GM12878 (cell line): Measurements from ENCODE around the gene C3orf20. TPM values are rescaled to one million over a fixed set of nuclear protein-coding genes. Genes with fewer than 3 reads are reported as not detected.

ENCODE experiments used
- ATAC-seq: fragments of 200-7000 bp; cut with Tn5 transposase; 3 replicates; pipeline ENCODE4 v1.9.1; 2020; ENCODE audit warnings: mild to moderate bottlenecking, moderate library complexity
- BruUV-seq: library from RNA; stranded (reverse); fragments of 400-500 nt; replicated peaks from 2 replicates; lab custom pipeline; 2021; lab: Mats Ljungman, UMichigan
- CTCF ChIA-PET: fragments of 300-600 bp; sonication (Branson Sonifier 250); formaldehyde crosslinking; extraction: SDS; loops from one replicate; lab custom pipeline; 2021; ENCODE audit warnings: inconsistent platforms; lab: Yijun Ruan, JAX
- POLR2A ChIA-PET: fragments of 350-600 bp; formaldehyde crosslinking; extraction: SDS; loops from one replicate; lab custom pipeline; 2021; ENCODE audit warnings: inconsistent platforms; lab: Charles Lee
- RAD21 ChIA-PET: fragments of 300-600 bp; sonication (Branson Sonifier 250); formaldehyde crosslinking; loops from one replicate; lab custom pipeline; 2023; ENCODE audit warnings: antibody characterized with exemption; ENCODE audit not compliant: unreplicated experiment; lab: Charles Lee
- SMC1A ChIA-PET: fragments of 300-600 bp; sonication (Branson Sonifier 250); formaldehyde crosslinking; loops from one replicate; lab custom pipeline; 2023; ENCODE audit not compliant: unreplicated experiment, uncharacterized antibody; lab: Charles Lee
- DNase-seq: peaks from one replicate; pipeline ENCODE4 v3.0.0-alpha.2; 2011; ENCODE audit warnings: low read depth, low spot score
- FAIRE-seq: peaks from 3 replicates; lab custom pipeline; 2011; peaks lifted over from hg19 to GRCh38; lab: Jason Lieb, UNC
- H2AFZ ChIP-seq: 2 replicates; pipeline ENCODE4 v1.6.0; 2011; ENCODE audit warnings: low read depth, low read length, control low read depth; ENCODE audit not compliant: control insufficient read depth
- H3K27ac ChIP-seq: 2 replicates; pipeline ENCODE4 v1.5.1; 2011; ENCODE audit warnings: control low read depth; ENCODE audit not compliant: control insufficient read depth, insufficient read depth
- H3K27me3 ChIP-seq, 2 experiments: replicated peaks in 1 of 2; 2 replicates each; pipeline versions ENCODE4 v1.6.0 to v1.6.1; 2011; ENCODE audit warnings: low read length in 1 of 2; ENCODE audit not compliant: control insufficient read depth in 2 of 2, insufficient read depth in 2 of 2
- H3K36me3 ChIP-seq, 2 experiments: 2 replicates each; pipeline ENCODE4 v1.5.1; 2011; ENCODE audit warnings: low read length in 1 of 2; ENCODE audit not compliant: control insufficient read depth in 2 of 2, insufficient read depth in 2 of 2
- H3K4me1 ChIP-seq: 2 replicates; pipeline ENCODE4 v1.6.1; 2011; ENCODE audit warnings: mild to moderate bottlenecking, low read length, moderate library complexity, mixed read lengths; ENCODE audit not compliant: control insufficient read depth, insufficient read depth
- H3K4me2 ChIP-seq: 2 replicates; pipeline ENCODE4 v1.6.0; 2011; ENCODE audit warnings: control low read depth; ENCODE audit not compliant: control insufficient read depth, insufficient read depth
- H3K4me3 ChIP-seq: fragments of 200-600 bp; sonication (generic); 2 replicates; pipeline ENCODE4 v1.5.1; 2016
- H3K79me2 ChIP-seq: 2 replicates; pipeline ENCODE4 v1.6.0; 2011; ENCODE audit warnings: low read length; ENCODE audit not compliant: control insufficient read depth, insufficient read depth
- H3K9ac ChIP-seq: 2 replicates; pipeline ENCODE4 v1.8.0; 2011; ENCODE audit warnings: low read length, control low read depth, mixed read lengths; ENCODE audit not compliant: control insufficient read depth, insufficient read depth
- H3K9me3 ChIP-seq: replicated peaks from 3 replicates; pipeline ENCODE4 v1.5.1; 2011; ENCODE audit warnings: mild to moderate bottlenecking, low read length; ENCODE audit not compliant: control insufficient read depth, insufficient read depth
- H4K20me1 ChIP-seq: 2 replicates; pipeline ENCODE4 v1.6.0; 2011; ENCODE audit not compliant: control insufficient read depth, insufficient read depth
- CHD1 ChIP-seq: IDR thresholded peaks from 2 replicates; pipeline ENCODE4 v1.6.1; 2012; ENCODE audit warnings: low read depth, low read length, improper control_type of control experiment
- EP300 ChIP-seq, 2 experiments: fragments of 150-350 bp in 1 of 2; IDR thresholded peaks; 2 replicates each; pipeline ENCODE4 v1.6.1; 2011 to 2012; ENCODE audit warnings: low read depth in 2 of 2, low read length in 2 of 2, borderline replicate concordance in 1 of 2, improper control_type of control experiment in 1 of 2, inconsistent platforms in 1 of 2; ENCODE audit not compliant: control insufficient read depth in 1 of 2
- FOXM1 ChIP-seq: IDR thresholded peaks from 2 replicates; pipeline ENCODE4 v1.6.1; 2012; ENCODE audit warnings: low read depth, mild to moderate bottlenecking, inconsistent platforms, low read length, moderate library complexity
- NFIC ChIP-seq: IDR thresholded peaks from 2 replicates; pipeline ENCODE4 v1.6.1; 2012; ENCODE audit warnings: low read depth, mild to moderate bottlenecking, inconsistent platforms, low read length, moderate library complexity
- PBX3 ChIP-seq: IDR thresholded peaks from 2 replicates; pipeline ENCODE4 v1.6.1; 2011; ENCODE audit warnings: mild to moderate bottlenecking, low read depth, low read length, moderate library complexity; ENCODE audit not compliant: insufficient replicate concordance
- RBBP5 ChIP-seq: fragments of 200-600 bp; sonication (generic); conservative IDR thresholded peaks from 2 replicates; pipeline ENCODE4 v1.6.1; 2016
- SIN3A ChIP-seq: IDR thresholded peaks from 2 replicates; pipeline ENCODE4 v1.6.1; 2012; ENCODE audit warnings: low read depth, low read length, improper control_type of control experiment
- SREBF2 ChIP-seq: IDR thresholded peaks from 2 replicates; pipeline ENCODE4 v1.6.1; 2012; ENCODE audit warnings: mild to moderate bottlenecking, low read length
- WGBS: methylation state at CpG from one replicate; pipeline ENCODE4 v1.1.6; 2016; ENCODE audit warnings: low lambda C conversion rate; ENCODE audit not compliant: insufficient replicate concordance, insufficient coverage; ENCODE audit errors: missing lambda C conversion rate; 5-methylcytosine and 5-hydroxymethylcytosine counted together
- in situ Hi-C: fragments of 300-500 bp; cut with MboI; formaldehyde crosslinking; loops from 9 replicates; pipeline ENCODE4 v1.14.3; 2018; ENCODE audit warnings: mixed read lengths
- intact Hi-C: fragments of 100-400 bp; cut with micrococcal nuclease; formaldehyde crosslinking; loops from one replicate; pipeline ENCODE4 v1.14.2; 2022; ENCODE audit not compliant: unreplicated experiment
- polyA plus RNA-seq, 11 experiments: library from polyadenylated mRNA; depleted of rRNA in 4 of 11; unstranded in 6 of 11; stranded (reverse) in 5 of 11; fragments of >200 nt; fragmentation: Nextera tagmentation in 4 of 11; fragmentation: Illumina TruSeq in 1 of 11; extraction: Ambion mirVana in 4 of 11; extraction: Trizol in 1 of 11; gene quantifications; 1 replicate in 1 of 11; 2 replicates in 10 of 11; pipeline versions ENCODE4 v1.2.1 to v1.2.3, GENCODE V29; 2011 to 2016; ENCODE audit warnings: inconsistent platforms in 2 of 11, missing spikeins in 2 of 11, low read depth in 1 of 11
- total RNA-seq, 4 experiments: library from RNA; depleted of rRNA in 3 of 4; stranded (reverse); fragments of >200 nt in 3 of 4; fragmentation: Illumina TruSeq in 1 of 4; extraction: Trizol in 1 of 4; gene quantifications; 2 replicates each; pipeline versions ENCODE4 v1.2.1 to v1.2.3, GENCODE V29; 2013 to 2021
- TF ChIP-seq, protein P1 (sequence below): fragments of 450-650 bp; IDR thresholded peaks from 2 replicates; pipeline ENCODE4 v1.6.1; 2017; ENCODE audit warnings: mild to moderate bottlenecking, low read depth, inconsistent platforms; ENCODE audit not compliant: poor library complexity, severe bottlenecking
- TF ChIP-seq, protein P2 (sequence below): fragments of 150-350 bp; IDR thresholded peaks from 2 replicates; pipeline ENCODE4 v1.6.1; 2016; ENCODE audit warnings: low read depth, low read length
- TF ChIP-seq, protein P3 (sequence below): fragments of 450-650 bp; IDR thresholded peaks from 2 replicates; pipeline ENCODE4 v1.6.1; 2017; ENCODE audit warnings: low read depth, mild to moderate bottlenecking, moderate library complexity
- TF ChIP-seq, protein P4 (sequence below): fragments of 450-650 bp; IDR thresholded peaks from 2 replicates; pipeline ENCODE4 v1.6.1; 2018; ENCODE audit warnings: borderline replicate concordance, mild to moderate bottlenecking; ENCODE audit not compliant: partially characterized antibody

Gene C3orf20
- total and polyA plus RNA-seq, 10 of the 15 experiments (the other 5 are each of a cell fraction or from before 2014, with no cell fraction given), result 0.05 to 2.9 (median 1.0) TPM

GRCh38 chr3:14792691-14793121, 117.8 kb downstream of the C3orf20 start:
- Histone ChIP-seq H2AFZ (no peak overlapping the region), H3K9ac (no peak overlapping the region), H4K20me1 (no peaks in the 10 kb centered on the region), H3K4me3 (no peak overlapping the region), H3K27ac (no peak overlapping the region), H3K36me3 (no peaks in the 10 kb centered on the region), H3K79me2 (no peaks in the 10 kb centered on the region), H3K9me3 (no peaks in the 10 kb centered on the region), H3K27me3 (peaks cover under 1 to 1% of the 10 kb centered on the region in 2 experiments; a peak in 2 of 4 replicates), H3K4me1 (no peaks in the 10 kb centered on the region), H3K4me2 (no peak overlapping the region)
- WGBS, result 52% methylated on average over 9 of the region's 9 CpGs
- in situ Hi-C loops, result no loop called here
- no TSS peak for BruUV-seq
- RAD21 ChIA-PET, result interaction anchor here (0.7 to 3.7 kb wide), 5 partner anchors 12 to 281 kb away, joined by 3 to 28 read pairs (median 3); no protein-coding TSS in a partner anchor
- DNase-seq (no peak), ATAC-seq (no peak), FAIRE-seq (no peak)
- POLR2A ChIA-PET, result no interaction called here
- SMC1A ChIA-PET, result interaction anchor here (0.7 to 1.5 kb wide), 2 partner anchors 12 to 191 kb away, joined by 3 to 4 read pairs; no protein-coding TSS in a partner anchor
- CTCF ChIA-PET, result interaction anchor here (1.1 to 7.1 kb wide), 5 partner anchors 9 to 141 kb away, joined by 3 to 53 read pairs (median 8); partner anchors contain the start of gene CCDC174
- intact Hi-C loops, result no loop called here
- TF ChIP-seq, protein P1, sequence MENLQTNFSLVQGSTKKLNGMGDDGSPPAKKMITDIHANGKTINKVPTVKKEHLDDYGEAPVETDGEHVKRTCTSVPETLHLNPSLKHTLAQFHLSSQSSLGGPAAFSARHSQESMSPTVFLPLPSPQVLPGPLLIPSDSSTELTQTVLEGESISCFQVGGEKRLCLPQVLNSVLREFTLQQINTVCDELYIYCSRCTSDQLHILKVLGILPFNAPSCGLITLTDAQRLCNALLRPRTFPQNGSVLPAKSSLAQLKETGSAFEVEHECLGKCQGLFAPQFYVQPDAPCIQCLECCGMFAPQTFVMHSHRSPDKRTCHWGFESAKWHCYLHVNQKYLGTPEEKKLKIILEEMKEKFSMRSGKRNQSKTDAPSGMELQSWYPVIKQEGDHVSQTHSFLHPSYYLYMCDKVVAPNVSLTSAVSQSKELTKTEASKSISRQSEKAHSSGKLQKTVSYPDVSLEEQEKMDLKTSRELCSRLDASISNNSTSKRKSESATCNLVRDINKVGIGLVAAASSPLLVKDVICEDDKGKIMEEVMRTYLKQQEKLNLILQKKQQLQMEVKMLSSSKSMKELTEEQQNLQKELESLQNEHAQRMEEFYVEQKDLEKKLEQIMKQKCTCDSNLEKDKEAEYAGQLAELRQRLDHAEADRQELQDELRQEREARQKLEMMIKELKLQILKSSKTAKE, result no peak
- TF ChIP-seq EP300 (IDR thresholded peaks at IDR 0.05; ENCODE audit: borderline replicate concordance in 1 of 2, control insufficient read depth in 1 of 2, low read depth in 2 of 2, low read length in 2 of 2) (no peak), FOXM1 (no peak), CHD1 (no peak), SREBF2 (no peak), NFIC (no peak), SIN3A (no peak), PBX3 (no peak), RBBP5 (no peak)
- TF ChIP-seq, protein P2, sequence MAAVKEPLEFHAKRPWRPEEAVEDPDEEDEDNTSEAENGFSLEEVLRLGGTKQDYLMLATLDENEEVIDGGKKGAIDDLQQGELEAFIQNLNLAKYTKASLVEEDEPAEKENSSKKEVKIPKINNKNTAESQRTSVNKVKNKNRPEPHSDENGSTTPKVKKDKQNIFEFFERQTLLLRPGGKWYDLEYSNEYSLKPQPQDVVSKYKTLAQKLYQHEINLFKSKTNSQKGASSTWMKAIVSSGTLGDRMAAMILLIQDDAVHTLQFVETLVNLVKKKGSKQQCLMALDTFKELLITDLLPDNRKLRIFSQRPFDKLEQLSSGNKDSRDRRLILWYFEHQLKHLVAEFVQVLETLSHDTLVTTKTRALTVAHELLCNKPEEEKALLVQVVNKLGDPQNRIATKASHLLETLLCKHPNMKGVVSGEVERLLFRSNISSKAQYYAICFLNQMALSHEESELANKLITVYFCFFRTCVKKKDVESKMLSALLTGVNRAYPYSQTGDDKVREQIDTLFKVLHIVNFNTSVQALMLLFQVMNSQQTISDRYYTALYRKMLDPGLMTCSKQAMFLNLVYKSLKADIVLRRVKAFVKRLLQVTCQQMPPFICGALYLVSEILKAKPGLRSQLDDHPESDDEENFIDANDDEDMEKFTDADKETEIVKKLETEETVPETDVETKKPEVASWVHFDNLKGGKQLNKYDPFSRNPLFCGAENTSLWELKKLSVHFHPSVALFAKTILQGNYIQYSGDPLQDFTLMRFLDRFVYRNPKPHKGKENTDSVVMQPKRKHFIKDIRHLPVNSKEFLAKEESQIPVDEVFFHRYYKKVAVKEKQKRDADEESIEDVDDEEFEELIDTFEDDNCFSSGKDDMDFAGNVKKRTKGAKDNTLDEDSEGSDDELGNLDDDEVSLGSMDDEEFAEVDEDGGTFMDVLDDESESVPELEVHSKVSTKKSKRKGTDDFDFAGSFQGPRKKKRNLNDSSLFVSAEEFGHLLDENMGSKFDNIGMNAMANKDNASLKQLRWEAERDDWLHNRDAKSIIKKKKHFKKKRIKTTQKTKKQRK, result no peak
- TF ChIP-seq, protein P3, sequence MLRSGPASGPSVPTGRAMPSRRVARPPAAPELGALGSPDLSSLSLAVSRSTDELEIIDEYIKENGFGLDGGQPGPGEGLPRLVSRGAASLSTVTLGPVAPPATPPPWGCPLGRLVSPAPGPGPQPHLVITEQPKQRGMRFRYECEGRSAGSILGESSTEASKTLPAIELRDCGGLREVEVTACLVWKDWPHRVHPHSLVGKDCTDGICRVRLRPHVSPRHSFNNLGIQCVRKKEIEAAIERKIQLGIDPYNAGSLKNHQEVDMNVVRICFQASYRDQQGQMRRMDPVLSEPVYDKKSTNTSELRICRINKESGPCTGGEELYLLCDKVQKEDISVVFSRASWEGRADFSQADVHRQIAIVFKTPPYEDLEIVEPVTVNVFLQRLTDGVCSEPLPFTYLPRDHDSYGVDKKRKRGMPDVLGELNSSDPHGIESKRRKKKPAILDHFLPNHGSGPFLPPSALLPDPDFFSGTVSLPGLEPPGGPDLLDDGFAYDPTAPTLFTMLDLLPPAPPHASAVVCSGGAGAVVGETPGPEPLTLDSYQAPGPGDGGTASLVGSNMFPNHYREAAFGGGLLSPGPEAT, result no peak
- TF ChIP-seq, protein P4, sequence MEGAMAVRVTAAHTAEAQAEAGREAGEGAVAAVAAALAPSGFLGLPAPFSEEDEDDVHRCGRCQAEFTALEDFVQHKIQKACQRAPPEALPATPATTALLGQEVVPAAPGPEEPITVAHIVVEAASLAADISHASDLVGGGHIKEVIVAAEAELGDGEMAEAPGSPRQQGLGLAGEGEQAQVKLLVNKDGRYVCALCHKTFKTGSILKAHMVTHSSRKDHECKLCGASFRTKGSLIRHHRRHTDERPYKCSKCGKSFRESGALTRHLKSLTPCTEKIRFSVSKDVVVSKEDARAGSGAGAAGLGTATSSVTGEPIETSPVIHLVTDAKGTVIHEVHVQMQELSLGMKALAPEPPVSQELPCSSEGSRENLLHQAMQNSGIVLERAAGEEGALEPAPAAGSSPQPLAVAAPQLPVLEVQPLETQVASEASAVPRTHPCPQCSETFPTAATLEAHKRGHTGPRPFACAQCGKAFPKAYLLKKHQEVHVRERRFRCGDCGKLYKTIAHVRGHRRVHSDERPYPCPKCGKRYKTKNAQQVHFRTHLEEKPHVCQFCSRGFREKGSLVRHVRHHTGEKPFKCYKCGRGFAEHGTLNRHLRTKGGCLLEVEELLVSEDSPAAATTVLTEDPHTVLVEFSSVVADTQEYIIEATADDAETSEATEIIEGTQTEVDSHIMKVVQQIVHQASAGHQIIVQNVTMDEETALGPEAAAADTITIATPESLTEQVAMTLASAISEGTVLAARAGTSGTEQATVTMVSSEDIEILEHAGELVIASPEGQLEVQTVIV, result no peak
